PC-9 (cell line): ENCODE results near the gene E2F4. TPM values are rescaled to one million over a fixed set of nuclear protein-coding genes. Genes with fewer than 3 reads are reported as not detected.
A peak's percentile ranks its signal among the peaks of the same experiment; 100 is the strongest.

Experiments
- BruUV-seq: library from RNA; stranded (reverse); fragments of 400-500 nt; replicated peaks from 2 replicates; lab custom pipeline; 2021; lab: Mats Ljungman, UMichigan
- CTCF ChIA-PET: fragments of 300-600 bp; sonication (Branson Sonifier 250); formaldehyde crosslinking; loops from one replicate; lab custom pipeline; 2022; ENCODE audit warnings: antibody characterized with exemption; lab: Charles Lee
- POLR2A ChIA-PET: fragments of 300-600 bp; sonication (Branson Sonifier 250); formaldehyde crosslinking; loops from one replicate; lab custom pipeline; 2022; ENCODE audit warnings: antibody characterized with exemption; ENCODE audit not compliant: unreplicated experiment; lab: Charles Lee
- DNase-seq, 2 experiments: peaks; one replicate each; pipeline versions ENCODE4 v3.0.0 to v3.0.0-alpha.2; 2015 to 2022; ENCODE audit warnings: mixed read lengths in 1 of 2
- H2AFZ ChIP-seq: fragments of 200-600 bp; sonication (generic); 2 replicates; pipeline ENCODE4 v1.8.1; 2017; ENCODE audit warnings: antibody characterized with exemption
- H3F3A ChIP-seq: fragments of 200-600 bp; sonication (generic); 2 replicates; pipeline ENCODE4 v1.8.1; 2017; ENCODE audit warnings: antibody characterized with exemption, mild to moderate bottlenecking, low read depth; ENCODE audit not compliant: insufficient read depth
- H3K27ac ChIP-seq: fragments of 200-600 bp; sonication (generic); 2 replicates; pipeline ENCODE4 v1.6.1; 2016; ENCODE audit warnings: mixed run types
- H3K27me3 ChIP-seq: fragments of 200-600 bp; sonication (generic); 2 replicates; pipeline ENCODE4 v1.6.1; 2016; ENCODE audit warnings: low read depth, mixed run types; ENCODE audit not compliant: insufficient read depth
- H3K36me3 ChIP-seq: fragments of 200-600 bp; sonication (generic); 2 replicates; pipeline ENCODE4 v1.6.1; 2016; ENCODE audit warnings: low read depth, mixed run types
- H3K4me1 ChIP-seq: fragments of 200-600 bp; sonication (generic); replicated peaks from 2 replicates; pipeline ENCODE4 v1.6.1; 2016; ENCODE audit warnings: mixed run types; ENCODE audit not compliant: insufficient read depth
- H3K4me2 ChIP-seq: fragments of 200-600 bp; sonication (generic); 2 replicates; pipeline ENCODE4 v1.6.1; 2017; ENCODE audit warnings: mixed run types
- H3K4me3 ChIP-seq: fragments of 200-600 bp; sonication (generic); 2 replicates; pipeline ENCODE4 v1.6.1; 2016; ENCODE audit warnings: mixed run types
- H3K79me2 ChIP-seq: fragments of 200-600 bp; sonication (generic); 2 replicates; pipeline ENCODE4 v1.6.1; 2017; ENCODE audit warnings: low read depth, mixed run types
- H3K9me2 ChIP-seq: fragments of 200-600 bp; sonication (generic); 2 replicates; pipeline ENCODE4 v1.8.1; 2017; ENCODE audit warnings: mild to moderate bottlenecking; ENCODE audit not compliant: insufficient read depth
- H3K9me3 ChIP-seq: fragments of 200-600 bp; sonication (generic); 2 replicates; pipeline ENCODE4 v1.8.1; 2016; ENCODE audit warnings: low read depth; ENCODE audit not compliant: insufficient read depth
- H4K20me1 ChIP-seq: fragments of 200-600 bp; sonication (generic); 2 replicates; pipeline ENCODE4 v1.8.1; 2017; ENCODE audit not compliant: insufficient read depth
- EZH2 ChIP-seq: fragments of 200-600 bp; sonication (generic); IDR thresholded peaks from 2 replicates; pipeline ENCODE4 v1.8.0; 2017; ENCODE audit warnings: antibody characterized with exemption, low read depth
- intact Hi-C: fragments of 100-400 bp; cut with micrococcal nuclease; formaldehyde crosslinking; loops from one replicate; pipeline ENCODE4 v1.10.0; 2022; ENCODE audit not compliant: unreplicated experiment
- total RNA-seq: library from RNA; stranded (reverse); gene quantifications from 2 replicates; pipeline ENCODE4 v1.2.3, GENCODE V29; 2021
- TF ChIP-seq, protein P1 (sequence below): fragments of 200-600 bp; sonication (generic); conservative IDR thresholded peaks from 2 replicates; pipeline ENCODE4 v1.6.1; 2017; ENCODE audit warnings: mixed run types, antibody characterized with exemption, mild to moderate bottlenecking, moderate library complexity

Gene E2F4
- total RNA-seq, 1 experiment from 2014 or later: 78.4 TPM

DNA sequence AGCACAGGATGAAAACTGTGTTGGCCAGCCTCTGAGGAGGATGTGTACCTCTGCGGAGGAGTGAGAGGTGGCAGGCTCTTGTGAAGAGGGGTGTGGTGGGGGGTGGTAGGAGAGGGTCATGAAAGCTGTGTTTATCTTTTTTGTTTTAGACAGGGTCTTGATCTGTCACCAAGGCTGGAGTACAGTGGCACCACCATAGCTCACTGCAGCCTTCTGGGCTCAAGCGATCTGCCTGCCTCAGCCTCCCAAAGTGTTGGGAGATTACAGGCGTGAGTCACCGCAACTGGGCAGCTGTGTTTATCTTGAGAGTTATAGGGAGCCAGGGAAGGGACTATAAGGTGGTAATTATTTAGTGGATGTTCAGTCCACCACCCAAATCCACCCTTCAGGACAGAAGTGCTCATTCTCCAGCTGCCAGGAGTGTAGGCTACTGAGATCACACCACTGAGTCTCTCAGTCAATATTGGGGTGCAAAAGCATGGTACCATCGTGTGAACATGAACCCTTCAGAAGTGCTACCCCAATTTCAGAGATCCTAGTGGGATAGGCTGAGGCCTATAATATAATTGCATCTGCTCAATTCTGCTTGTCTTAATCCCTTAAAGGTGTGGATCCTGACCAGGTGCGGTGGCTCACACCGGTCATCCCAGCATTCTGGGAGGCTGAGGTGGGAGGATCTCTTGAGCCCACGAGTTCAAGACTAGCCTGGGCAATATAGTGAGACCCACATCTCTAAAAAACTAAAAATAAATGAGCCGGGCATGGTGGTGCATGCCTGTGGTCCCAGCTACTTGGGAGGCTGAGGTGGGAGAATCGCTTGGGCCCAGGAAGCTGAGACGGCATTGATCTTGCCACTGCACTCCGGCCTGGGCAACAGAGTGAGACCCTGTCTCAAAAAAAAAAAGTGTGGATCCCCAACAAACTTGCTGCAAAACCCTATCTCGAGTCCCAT, 1.2 kb upstream of the E2F4 start:
- H4K20me1 ChIP-seq: peaks cover 9% of the 10 kb centered on the region
- H3K4me2 ChIP-seq: peak overlapping the region; percentile 96; the same call in 1 of the 2 replicates
- TF ChIP-seq, protein P1, sequence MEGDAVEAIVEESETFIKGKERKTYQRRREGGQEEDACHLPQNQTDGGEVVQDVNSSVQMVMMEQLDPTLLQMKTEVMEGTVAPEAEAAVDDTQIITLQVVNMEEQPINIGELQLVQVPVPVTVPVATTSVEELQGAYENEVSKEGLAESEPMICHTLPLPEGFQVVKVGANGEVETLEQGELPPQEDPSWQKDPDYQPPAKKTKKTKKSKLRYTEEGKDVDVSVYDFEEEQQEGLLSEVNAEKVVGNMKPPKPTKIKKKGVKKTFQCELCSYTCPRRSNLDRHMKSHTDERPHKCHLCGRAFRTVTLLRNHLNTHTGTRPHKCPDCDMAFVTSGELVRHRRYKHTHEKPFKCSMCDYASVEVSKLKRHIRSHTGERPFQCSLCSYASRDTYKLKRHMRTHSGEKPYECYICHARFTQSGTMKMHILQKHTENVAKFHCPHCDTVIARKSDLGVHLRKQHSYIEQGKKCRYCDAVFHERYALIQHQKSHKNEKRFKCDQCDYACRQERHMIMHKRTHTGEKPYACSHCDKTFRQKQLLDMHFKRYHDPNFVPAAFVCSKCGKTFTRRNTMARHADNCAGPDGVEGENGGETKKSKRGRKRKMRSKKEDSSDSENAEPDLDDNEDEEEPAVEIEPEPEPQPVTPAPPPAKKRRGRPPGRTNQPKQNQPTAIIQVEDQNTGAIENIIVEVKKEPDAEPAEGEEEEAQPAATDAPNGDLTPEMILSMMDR: no peak
- peaks cover 33% of the 10 kb centered on the region for H3K4me1 ChIP-seq
- ChIA-PET CTCF (no interaction called here), POLR2A (no interaction called here)
- H3F3A ChIP-seq: peaks cover 29% of the 10 kb centered on the region
- no peaks in the 10 kb centered on the region for H3K27me3 ChIP-seq
- H3K9me2 ChIP-seq: no peaks in the 10 kb centered on the region
- DNase-seq: no peak
- H3K79me2 ChIP-seq: peaks cover 36% of the 10 kb centered on the region
- H3K36me3 ChIP-seq: peaks cover 15% of the 10 kb centered on the region; the same call in 1 of the 2 replicates
- intact Hi-C loops: loop anchor here (10.0 kb wide), 2 partner anchors 204 to 274 kb away; partner anchors contain the start of gene TPPP3
- H3K9me3 ChIP-seq: no peaks in the 10 kb centered on the region
- H3K27ac ChIP-seq: no peak overlapping the region
- H3K4me3 ChIP-seq: 0 out of 2 replicates have a peak overlapping the region, but pooled peaks have one; percentile 92
- H2AFZ ChIP-seq: no peak overlapping the region
- no TSS peak for BruUV-seq

DNA sequence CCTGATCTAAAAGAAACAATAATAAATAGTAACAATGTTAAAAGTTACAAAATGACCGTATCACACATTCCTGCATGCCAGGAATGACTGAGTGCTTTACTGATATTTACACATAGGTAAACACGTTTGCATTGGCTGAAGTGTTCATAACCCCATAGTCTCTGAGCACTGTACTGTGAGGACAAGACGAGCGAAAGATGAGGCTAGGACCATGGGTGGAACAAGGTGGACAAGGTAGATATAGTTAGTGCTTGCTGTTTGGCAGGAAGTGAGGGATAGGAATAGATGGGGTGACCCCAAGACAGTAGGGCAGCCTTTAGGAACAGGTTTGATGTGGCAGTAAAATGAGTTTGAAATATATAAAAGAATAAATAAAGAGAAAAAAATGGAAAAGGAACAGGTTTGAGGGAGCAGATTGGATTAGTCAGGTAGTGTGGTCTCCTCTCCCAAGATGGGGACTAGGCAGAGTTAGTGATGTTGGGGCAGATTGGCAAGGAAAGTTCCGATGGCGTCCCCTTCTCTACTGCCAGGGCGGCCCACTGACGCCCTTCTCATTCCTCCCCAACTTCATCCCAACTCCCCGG, 452 bp upstream of the E2F4 start:
- Histone ChIP-seq H3K27me3 (no peaks in the 10 kb centered on the region), H3K79me2 (peaks cover 36% of the 10 kb centered on the region), H3K27ac (no peak overlapping the region), H3K36me3 (peaks cover 23% of the 10 kb centered on the region; the same call in 1 of the 2 replicates), H3K4me2 (peak overlapping the region; percentile 96), H3K4me1 (peaks cover 31% of the 10 kb centered on the region), H3K9me2 (no peaks in the 10 kb centered on the region), H3K9me3 (no peaks in the 10 kb centered on the region), H4K20me1 (peaks cover 9% of the 10 kb centered on the region), H3F3A (peaks cover 31% of the 10 kb centered on the region), H3K4me3 (peak overlapping the region; percentile 92; the same call in 1 of the 2 replicates), H2AFZ (peak overlapping the region; percentile 58)
- POLR2A ChIA-PET: no interaction called here
- TF ChIP-seq, protein P1: no peak
- TF ChIP-seq EZH2: no peak
- intact Hi-C loops: loop anchor here (10.0 kb wide), 2 partner anchors 203 to 273 kb away; partner anchors contain the start of gene TPPP3
- BruUV-seq: no TSS peak
- CTCF ChIA-PET: no interaction called here
- no peak for DNase-seq

GRCh38 chr16:67192781-67193361, 916 bp downstream of the E2F4 start:
- POLR2A ChIA-PET: interaction anchor here (0.7 kb wide), 1 partner anchor 76 kb away, joined by 5 read pairs; no protein-coding TSS in a partner anchor
- no peak for DNase-seq
- Histone ChIP-seq H2AFZ (no peak overlapping the region), H3F3A (peaks cover 44% of the 10 kb centered on the region), H3K4me1 (peaks cover 39% of the 10 kb centered on the region), H3K9me3 (no peaks in the 10 kb centered on the region), H3K27ac (no peak overlapping the region), H3K9me2 (no peaks in the 10 kb centered on the region), H3K4me3 (peak overlapping the region; percentile 92), H3K79me2 (peaks cover 36% of the 10 kb centered on the region), H3K4me2 (peak overlapping the region; percentile 96), H3K36me3 (peaks cover 25% of the 10 kb centered on the region; the same call in 1 of the 2 replicates), H4K20me1 (peaks cover 14% of the 10 kb centered on the region), H3K27me3 (no peaks in the 10 kb centered on the region)
- no TSS peak for BruUV-seq
- CTCF ChIA-PET: interaction anchor here (0.5 to 0.7 kb wide), 5 partner anchors 8 to 310 kb away, joined by 3 to 8 read pairs (median 3); no protein-coding TSS in a partner anchor
- TF ChIP-seq EZH2: no peak
- TF ChIP-seq, protein P1: no peak
- intact Hi-C loops: loop anchor here (10.0 kb wide), 2 partner anchors 202 to 272 kb away; partner anchors contain the start of gene TPPP3
